Fibroblast of lung (primary cell): ENCODE results near the gene SDHA. TPM values are rescaled to one million over a fixed set of nuclear protein-coding genes. Genes with fewer than 3 reads are reported as not detected.
"Not testable (repeated sequence)": the region's sequence is repeated elsewhere in the genome, so short reads cannot be mapped to it uniquely, and the experiment has no call there.

ENCODE experiments used
- DNase-seq, 2 donors: peaks; one replicate each; pipeline versions ENCODE4 v3.0.0 to v3.0.0-alpha.2; 2010; ENCODE audit warnings: low read depth in 2 of 2
- H2AFZ ChIP-seq: 2 replicates; pipeline ENCODE4 v1.5.1; 2012; ENCODE audit warnings: low read length, control low read depth, inconsistent platforms
- H3K27ac ChIP-seq: 2 replicates; pipeline ENCODE4 v1.5.1; 2011; ENCODE audit warnings: low read length, control low read depth; ENCODE audit not compliant: insufficient read depth
- H3K27me3 ChIP-seq: 2 replicates; pipeline ENCODE4 v1.5.1; 2011; ENCODE audit warnings: mild to moderate bottlenecking, low read length; ENCODE audit not compliant: control insufficient read depth, insufficient read depth
- H3K36me3 ChIP-seq: 2 replicates; pipeline ENCODE4 v1.5.1; 2011; ENCODE audit warnings: low read length; ENCODE audit not compliant: control insufficient read depth, insufficient read depth
- H3K4me1 ChIP-seq: 2 replicates; pipeline ENCODE4 v1.5.1; 2011; ENCODE audit warnings: low read length; ENCODE audit not compliant: control insufficient read depth, insufficient read depth; ENCODE audit errors: extremely low read depth
- H3K4me2 ChIP-seq: 2 replicates; pipeline ENCODE4 v1.5.1; 2011; ENCODE audit warnings: low read length, control low read depth; ENCODE audit not compliant: insufficient read depth; ENCODE audit errors: extremely low read depth
- H3K4me3 ChIP-seq, 4 experiments: fragments of 200-600 bp in 1 of 4; sonication (generic) in 1 of 4; replicated peaks in 1 of 4; 2 replicates each; pipeline ENCODE4 v1.5.1; 2011 to 2016; ENCODE audit warnings: low read length in 4 of 4, low read depth in 3 of 4, mild to moderate bottlenecking in 3 of 4, control low read depth in 2 of 4, inconsistent platforms in 1 of 4, mixed read lengths in 1 of 4; ENCODE audit not compliant: insufficient read depth in 1 of 4; ENCODE audit errors: control extremely low read depth in 1 of 4
- H3K79me2 ChIP-seq: 2 replicates; pipeline ENCODE4 v1.5.1; 2012; ENCODE audit warnings: mild to moderate bottlenecking, low read length, inconsistent platforms; ENCODE audit not compliant: control insufficient read depth, insufficient read depth
- H3K9ac ChIP-seq: 2 replicates; pipeline ENCODE4 v1.5.1; 2011; ENCODE audit warnings: mild to moderate bottlenecking, low read length, control low read depth; ENCODE audit not compliant: insufficient read depth
- H3K9me3 ChIP-seq: 2 replicates; pipeline ENCODE4 v1.5.1; 2012; ENCODE audit warnings: low read depth, low read length; ENCODE audit not compliant: control insufficient read depth, insufficient read depth
- H4K20me1 ChIP-seq: 2 replicates; pipeline ENCODE4 v1.5.1; 2011; ENCODE audit warnings: low read length; ENCODE audit not compliant: control insufficient read depth, insufficient read depth; ENCODE audit errors: extremely low read depth
- polyA plus RNA-seq, 2 donors: library from polyadenylated mRNA; depleted of rRNA in 1 of 2; stranded (reverse) in 1 of 2; unstranded in 1 of 2; fragments of >200 nt; gene quantifications; 2 replicates each; pipeline ENCODE4 v1.2.1, GENCODE V29; 2011 to 2012; ENCODE audit warnings: missing spikeins in 1 of 2
- total RNA-seq: library from RNA; depleted of rRNA; stranded (reverse); fragments of >200 nt; gene quantifications from 2 replicates; pipeline ENCODE4 v1.2.1, GENCODE V29; 2014

SDHA gene
- total and polyA plus RNA-seq, 2 donors (not counting 1 experiment from before 2014, with no cell fraction given) = 89.6 to 150 TPM

- not testable (repeated sequence) for DNase-seq, H3K27ac ChIP-seq, H3K9ac ChIP-seq, H2AFZ ChIP-seq, H4K20me1 ChIP-seq, H3K4me2 ChIP-seq, H3K9me3 ChIP-seq, H3K27me3 ChIP-seq, H3K4me1 ChIP-seq, H3K36me3 ChIP-seq, H3K4me3 ChIP-seq
- H3K79me2 ChIP-seq = peaks cover 10% of the 10 kb centered on the region
Observed at GRCh38 chr5:291345-291744, 73.2 kb downstream of the SDHA start.

GRCh38 chr5:294788-295187, 76.7 kb downstream of the SDHA start:
- H3K4me3 ChIP-seq, H3K27ac ChIP-seq, H3K9me3 ChIP-seq, H3K4me2 ChIP-seq, H3K4me1 ChIP-seq, H3K79me2 ChIP-seq, H3K9ac ChIP-seq, H2AFZ ChIP-seq, H4K20me1 ChIP-seq, DNase-seq, H3K27me3 ChIP-seq, H3K36me3 ChIP-seq: not testable (repeated sequence)

GRCh38 chr5:296207-296606, 78.1 kb downstream of the SDHA start:
- not testable (repeated sequence) for H3K4me2 ChIP-seq, H4K20me1 ChIP-seq

GRCh38 chr5:296954-297353, 78.8 kb downstream of the SDHA start:
- not testable (repeated sequence) for H4K20me1 ChIP-seq, H3K36me3 ChIP-seq, H3K27ac ChIP-seq, H3K9me3 ChIP-seq, H3K4me3 ChIP-seq, H3K4me2 ChIP-seq, H3K9ac ChIP-seq, H3K79me2 ChIP-seq, H2AFZ ChIP-seq, H3K4me1 ChIP-seq, H3K27me3 ChIP-seq
- peak; percentile 93 to 97 for DNase-seq

More at GRCh38 chr5:296207-296606, 78.1 kb downstream of the SDHA start:
- not testable (repeated sequence) for H3K27ac ChIP-seq, H3K9ac ChIP-seq, H3K4me1 ChIP-seq, H3K4me3 ChIP-seq, H3K9me3 ChIP-seq, H3K79me2 ChIP-seq, H3K27me3 ChIP-seq, H3K36me3 ChIP-seq, DNase-seq, H2AFZ ChIP-seq

GRCh38 chr5:297448-297847, 79.3 kb downstream of the SDHA start:
- not testable (repeated sequence) for H4K20me1 ChIP-seq, H3K36me3 ChIP-seq, H3K27ac ChIP-seq, H3K4me3 ChIP-seq, H3K79me2 ChIP-seq, H2AFZ ChIP-seq, H3K9me3 ChIP-seq, DNase-seq, H3K4me2 ChIP-seq, H3K4me1 ChIP-seq, H3K9ac ChIP-seq, H3K27me3 ChIP-seq

GRCh38 chr5:297991-298736, 80.0 kb downstream of the SDHA start:
- H3K36me3 ChIP-seq, H3K9ac ChIP-seq, H3K4me1 ChIP-seq, H3K27ac ChIP-seq, H4K20me1 ChIP-seq, H3K4me2 ChIP-seq, H3K9me3 ChIP-seq, H3K27me3 ChIP-seq, H3K4me3 ChIP-seq, H2AFZ ChIP-seq: not testable (repeated sequence)
- peak in 1 of 2 donors; percentile 8 for DNase-seq
- H3K79me2 ChIP-seq = peaks cover 10% of the 10 kb centered on the region
